PFSK-1 (cell line): Measurements from ENCODE around the gene KIAA1328.

ENCODE experiments used
- FOXP2 ChIP-seq: optimal IDR thresholded peaks from 2 replicates; pipeline ENCODE3; 2011; ENCODE audit warnings: borderline replicate concordance, control low read depth, inconsistent platforms; ENCODE audit not compliant: insufficient read depth; ENCODE audit errors: extremely low read length, extremely low read depth
- POLR2AphosphoS5 ChIP-seq: IDR thresholded peaks from 2 replicates; pipeline ENCODE4 v1.6.1; 2012; ENCODE audit warnings: low read depth, mild to moderate bottlenecking, control low read depth, low read length, moderate library complexity
- SIN3A ChIP-seq: IDR thresholded peaks from 2 replicates; pipeline ENCODE4 v1.6.1; 2012; ENCODE audit warnings: mild to moderate bottlenecking, low read length, moderate library complexity, borderline replicate concordance; ENCODE audit not compliant: insufficient read depth
- TAF1 ChIP-seq: IDR thresholded peaks from 2 replicates; pipeline ENCODE4 v1.6.1; 2012; ENCODE audit warnings: low read length, control low read depth, borderline replicate concordance; ENCODE audit not compliant: insufficient read depth
- TF ChIP-seq, protein P1 (sequence below), 2 experiments: IDR thresholded peaks; 2 replicates each; pipeline versions ENCODE4 v1.6.1 to v1.8.0; 2011 to 2012; ENCODE audit warnings: low read depth in 2 of 2, low read length in 2 of 2, control low read depth in 1 of 2, inconsistent platforms in 1 of 2, mild to moderate bottlenecking in 1 of 2, moderate library complexity in 1 of 2; ENCODE audit not compliant: insufficient read depth in 1 of 2

The KIAA1328 gene

DNA sequence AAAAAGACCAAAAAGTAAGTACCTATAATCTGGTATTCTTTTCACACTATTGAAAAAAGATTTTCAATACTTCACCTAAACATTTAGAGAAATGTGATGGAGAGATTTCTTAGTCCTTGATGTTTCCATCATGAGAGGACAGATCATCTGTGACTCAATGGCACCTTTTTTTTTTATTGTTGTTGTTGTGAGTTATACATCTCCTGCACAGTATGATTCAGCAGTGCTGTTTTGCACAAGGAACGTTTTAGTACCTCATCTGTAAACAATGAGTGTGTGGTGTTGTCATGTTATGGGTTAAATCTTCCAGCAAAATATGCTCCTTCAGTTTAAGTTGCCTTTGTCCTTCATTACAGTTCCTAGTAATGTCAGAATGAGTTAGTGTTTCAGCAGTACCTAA, 2.2 kb downstream of the KIAA1328 start:
- TF ChIP-seq SIN3A (no peak), TAF1 (no peak), POLR2AphosphoS5 (no peak), FOXP2 (no peak)
- TF ChIP-seq, protein P1, sequence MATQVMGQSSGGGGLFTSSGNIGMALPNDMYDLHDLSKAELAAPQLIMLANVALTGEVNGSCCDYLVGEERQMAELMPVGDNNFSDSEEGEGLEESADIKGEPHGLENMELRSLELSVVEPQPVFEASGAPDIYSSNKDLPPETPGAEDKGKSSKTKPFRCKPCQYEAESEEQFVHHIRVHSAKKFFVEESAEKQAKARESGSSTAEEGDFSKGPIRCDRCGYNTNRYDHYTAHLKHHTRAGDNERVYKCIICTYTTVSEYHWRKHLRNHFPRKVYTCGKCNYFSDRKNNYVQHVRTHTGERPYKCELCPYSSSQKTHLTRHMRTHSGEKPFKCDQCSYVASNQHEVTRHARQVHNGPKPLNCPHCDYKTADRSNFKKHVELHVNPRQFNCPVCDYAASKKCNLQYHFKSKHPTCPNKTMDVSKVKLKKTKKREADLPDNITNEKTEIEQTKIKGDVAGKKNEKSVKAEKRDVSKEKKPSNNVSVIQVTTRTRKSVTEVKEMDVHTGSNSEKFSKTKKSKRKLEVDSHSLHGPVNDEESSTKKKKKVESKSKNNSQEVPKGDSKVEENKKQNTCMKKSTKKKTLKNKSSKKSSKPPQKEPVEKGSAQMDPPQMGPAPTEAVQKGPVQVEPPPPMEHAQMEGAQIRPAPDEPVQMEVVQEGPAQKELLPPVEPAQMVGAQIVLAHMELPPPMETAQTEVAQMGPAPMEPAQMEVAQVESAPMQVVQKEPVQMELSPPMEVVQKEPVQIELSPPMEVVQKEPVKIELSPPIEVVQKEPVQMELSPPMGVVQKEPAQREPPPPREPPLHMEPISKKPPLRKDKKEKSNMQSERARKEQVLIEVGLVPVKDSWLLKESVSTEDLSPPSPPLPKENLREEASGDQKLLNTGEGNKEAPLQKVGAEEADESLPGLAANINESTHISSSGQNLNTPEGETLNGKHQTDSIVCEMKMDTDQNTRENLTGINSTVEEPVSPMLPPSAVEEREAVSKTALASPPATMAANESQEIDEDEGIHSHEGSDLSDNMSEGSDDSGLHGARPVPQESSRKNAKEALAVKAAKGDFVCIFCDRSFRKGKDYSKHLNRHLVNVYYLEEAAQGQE (IDR thresholded peaks at IDR 0.05; ENCODE audit: insufficient read depth in 1 of 2, low read depth in 2 of 2, low read length in 2 of 2), result no peak

DNA sequence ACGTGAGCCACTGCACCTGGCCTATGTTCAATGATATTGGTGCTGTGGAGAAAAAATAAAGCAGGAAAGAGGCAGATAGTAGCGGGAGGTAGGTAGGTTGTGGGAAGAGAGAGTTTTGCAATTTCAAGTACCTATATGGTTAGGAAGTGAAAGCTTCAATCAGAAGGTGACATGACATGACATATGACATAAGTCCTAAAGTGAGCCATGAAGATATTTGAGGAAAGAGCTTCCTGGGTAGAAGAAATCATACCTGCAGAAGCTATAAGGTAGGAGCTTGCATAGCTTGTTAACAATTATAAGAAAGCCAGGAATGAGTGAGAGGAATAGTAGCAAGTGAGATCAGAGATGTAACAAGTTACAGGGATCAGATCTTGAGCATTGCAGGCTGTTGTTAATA, 4.2 kb downstream of the KIAA1328 start:
- no peak for TF ChIP-seq SIN3A
- TF ChIP-seq, protein P1 (IDR thresholded peaks at IDR 0.05; ENCODE audit: insufficient read depth in 1 of 2, low read depth in 2 of 2, low read length in 2 of 2), result no peak
- no peak for TF ChIP-seq TAF1
- no peak for TF ChIP-seq POLR2AphosphoS5
- TF ChIP-seq FOXP2, result no peak

DNA sequence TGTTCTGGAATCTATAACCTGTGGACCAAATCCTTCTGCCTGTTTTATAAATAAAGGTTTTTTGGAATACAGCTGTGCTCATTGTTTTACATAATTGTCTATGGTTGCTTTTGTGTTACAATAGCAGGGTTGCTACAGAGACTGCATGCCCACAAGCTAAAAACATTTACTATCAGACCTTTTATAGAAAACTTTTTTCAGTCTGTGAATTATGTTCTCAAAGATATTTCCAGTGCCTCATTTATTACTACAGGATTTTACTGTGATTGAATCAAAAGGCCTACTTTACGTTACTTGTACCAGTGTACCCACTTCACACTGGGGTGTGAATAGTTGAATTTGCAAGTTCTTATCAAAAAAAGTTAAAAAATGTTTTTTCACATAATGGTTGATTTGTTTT, 7.0 kb downstream of the KIAA1328 start:
- TF ChIP-seq POLR2AphosphoS5, result no peak
- TF ChIP-seq, protein P1 (IDR thresholded peaks at IDR 0.05; ENCODE audit: insufficient read depth in 1 of 2, low read depth in 2 of 2, low read length in 2 of 2), result no peak
- no peak for TF ChIP-seq TAF1
- no peak for TF ChIP-seq SIN3A
- no peak for TF ChIP-seq FOXP2

DNA sequence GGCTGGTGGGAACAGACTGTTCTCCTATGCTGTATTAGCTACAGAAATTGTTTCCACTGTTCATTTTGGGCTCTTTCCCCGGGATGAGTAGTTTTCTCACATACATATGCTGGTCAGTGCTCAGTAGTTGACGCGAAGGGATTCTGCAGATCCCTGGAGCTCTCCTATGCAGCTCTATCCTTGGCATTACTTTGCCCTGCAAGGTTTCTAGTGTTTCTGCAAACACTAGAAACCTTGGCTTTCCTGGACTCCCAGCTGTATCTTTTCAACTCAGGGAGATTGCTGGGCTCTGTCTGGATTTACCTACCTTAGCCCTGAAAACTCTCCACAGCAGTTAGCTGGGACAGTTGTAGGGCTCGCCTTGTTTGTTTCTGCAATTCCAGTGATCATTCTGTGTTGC, 10.9 kb downstream of the KIAA1328 start:
- no peak for TF ChIP-seq FOXP2

DNA sequence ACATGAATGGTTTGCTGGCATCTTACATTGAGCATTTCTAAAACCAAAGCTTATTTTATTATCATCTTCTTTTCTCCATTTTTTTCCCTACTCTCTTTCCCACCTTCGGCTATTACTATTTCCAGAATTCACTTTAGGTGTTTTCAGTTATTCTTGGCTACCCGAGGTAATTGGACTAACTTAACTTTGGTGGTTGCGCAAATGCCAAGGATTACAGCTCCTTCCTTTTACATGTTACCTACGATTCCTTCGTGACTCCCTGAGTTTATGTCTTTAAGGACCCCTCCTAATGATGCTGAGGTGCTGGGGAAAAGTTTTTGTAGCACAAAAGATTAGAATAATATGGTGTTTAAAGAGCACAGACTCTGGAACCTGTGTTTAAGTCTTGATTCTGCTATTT, 14.3 kb downstream of the KIAA1328 start:
- TF ChIP-seq SIN3A (no peak), TAF1 (no peak), FOXP2 (no peak), POLR2AphosphoS5 (no peak)
- TF ChIP-seq, protein P1 (IDR thresholded peaks at IDR 0.05; ENCODE audit: insufficient read depth in 1 of 2, low read depth in 2 of 2, low read length in 2 of 2), result no peak
